ENCODE measurements around the gene SLC13A2.

DNA sequence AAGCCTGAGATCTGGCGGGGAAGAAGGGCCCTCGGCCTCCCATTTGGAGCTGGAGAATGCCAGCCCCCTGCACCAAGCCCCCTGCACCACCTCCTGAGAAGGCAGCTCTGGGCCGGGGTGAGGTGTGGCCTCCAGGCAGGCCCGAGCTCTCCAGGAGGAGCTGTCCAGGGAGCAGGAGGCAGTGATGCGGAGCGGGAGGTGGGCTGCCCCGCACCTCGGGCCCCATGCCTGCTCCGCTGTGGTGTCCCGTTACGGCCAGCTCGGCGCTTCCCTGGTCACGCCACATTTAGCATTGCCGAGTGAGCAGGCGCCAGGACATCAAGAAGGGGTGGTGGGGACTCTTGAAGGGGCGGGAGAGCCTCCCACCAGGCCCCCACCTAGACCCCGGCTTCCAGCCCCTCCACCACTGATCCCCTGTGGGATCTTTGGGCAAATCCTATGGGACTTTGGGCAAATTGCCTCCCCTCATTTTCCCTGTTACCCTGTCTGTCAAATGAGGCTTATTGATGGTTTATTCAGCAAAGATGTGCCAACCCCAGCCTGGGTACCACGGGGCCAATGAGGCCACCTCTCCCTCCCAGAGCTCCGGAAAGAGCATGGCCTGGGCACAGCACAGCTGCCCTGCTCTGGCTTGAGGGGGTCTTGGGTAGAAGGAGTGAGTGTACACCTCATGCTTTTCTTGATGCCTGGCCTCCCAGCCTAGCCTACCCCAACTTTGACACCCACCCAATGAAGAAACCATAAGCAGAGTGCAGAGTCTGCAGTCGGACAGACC lies 48.1 kb downstream of the SLC13A2 start:
- TF ChIP-seq POLR2A (conservative IDR thresholded peaks at IDR 0.05) = no peak
- TF ChIP-seq ZFX (CRISPR knock-in tag; IDR thresholded peaks at IDR 0.05) = no peak
